Gastroesophageal sphincter (tissue), 3 donors: ENCODE measurements around the gene APOBEC3A.
"Not testable (repeated sequence)": the region's sequence is repeated elsewhere in the genome, so short reads cannot be mapped to it uniquely, and the experiment has no call there.

Experiments used
- CTCF ChIP-seq, 4 experiments: fragments of 200-600 bp in 2 of 4; fragments of 450-650 bp in 2 of 4; sonication (generic) in 1 of 4; IDR thresholded peaks; one replicate each; pipeline ENCODE4 v1.5.1; 2017 to 2019; ENCODE audit warnings: antibody characterized with exemption in 4 of 4, mild to moderate bottlenecking in 2 of 4, moderate library complexity in 2 of 4
- EP300 ChIP-seq: sonication (generic); formaldehyde crosslinking; IDR thresholded peaks from one replicate; pipeline ENCODE4 v1.6.1; 2017; ENCODE audit warnings: antibody characterized with exemption, mild to moderate bottlenecking
- POLR2A ChIP-seq, 2 donors: fragments of 450-650 bp; IDR thresholded peaks; one replicate each; pipeline ENCODE4 v1.6.1; 2017; ENCODE audit warnings: antibody characterized with exemption in 2 of 2, mild to moderate bottlenecking in 2 of 2, moderate library complexity in 1 of 2

- not testable (repeated sequence) for TF ChIP-seq CTCF (IDR thresholded peaks at IDR 0.05); POLR2A (IDR thresholded peaks at IDR 0.05); EP300
Measured at GRCh38 chr22:38958651-38958943, 1.2 kb downstream of the APOBEC3A start.
